GM12878 (cell line): Measurements from ENCODE around the gene LMAN2L. TPM values are rescaled to one million over a fixed set of nuclear protein-coding genes. Genes with fewer than 3 reads are reported as not detected.

Source experiments
- ATAC-seq: fragments of 200-7000 bp; cut with Tn5 transposase; 3 replicates; pipeline ENCODE4 v1.9.1; 2020; ENCODE audit warnings: mild to moderate bottlenecking, moderate library complexity
- BruUV-seq: library from RNA; stranded (reverse); fragments of 400-500 nt; replicated peaks from 2 replicates; lab custom pipeline; 2021; lab: Mats Ljungman, UMichigan
- CTCF ChIA-PET: fragments of 300-600 bp; sonication (Branson Sonifier 250); formaldehyde crosslinking; extraction: SDS; loops from one replicate; lab custom pipeline; 2021; ENCODE audit warnings: inconsistent platforms; lab: Yijun Ruan, JAX
- POLR2A ChIA-PET: fragments of 350-600 bp; formaldehyde crosslinking; extraction: SDS; loops from one replicate; lab custom pipeline; 2021; ENCODE audit warnings: inconsistent platforms; lab: Charles Lee
- RAD21 ChIA-PET: fragments of 300-600 bp; sonication (Branson Sonifier 250); formaldehyde crosslinking; loops from one replicate; lab custom pipeline; 2023; ENCODE audit warnings: antibody characterized with exemption; ENCODE audit not compliant: unreplicated experiment; lab: Charles Lee
- SMC1A ChIA-PET: fragments of 300-600 bp; sonication (Branson Sonifier 250); formaldehyde crosslinking; loops from one replicate; lab custom pipeline; 2023; ENCODE audit not compliant: unreplicated experiment, uncharacterized antibody; lab: Charles Lee
- DNase-seq: peaks from one replicate; pipeline ENCODE4 v3.0.0-alpha.2; 2011; ENCODE audit warnings: low read depth, low spot score
- FAIRE-seq: peaks from 3 replicates; lab custom pipeline; 2011; peaks lifted over from hg19 to GRCh38; lab: Jason Lieb, UNC
- H2AFZ ChIP-seq: 2 replicates; pipeline ENCODE4 v1.6.0; 2011; ENCODE audit warnings: low read depth, low read length, control low read depth; ENCODE audit not compliant: control insufficient read depth
- H3K27ac ChIP-seq: 2 replicates; pipeline ENCODE4 v1.5.1; 2011; ENCODE audit warnings: control low read depth; ENCODE audit not compliant: control insufficient read depth, insufficient read depth
- H3K27me3 ChIP-seq, 2 experiments: replicated peaks in 1 of 2; 2 replicates each; pipeline versions ENCODE4 v1.6.0 to v1.6.1; 2011; ENCODE audit warnings: low read length in 1 of 2; ENCODE audit not compliant: control insufficient read depth in 2 of 2, insufficient read depth in 2 of 2
- H3K36me3 ChIP-seq, 2 experiments: 2 replicates each; pipeline ENCODE4 v1.5.1; 2011; ENCODE audit warnings: low read length in 1 of 2; ENCODE audit not compliant: control insufficient read depth in 2 of 2, insufficient read depth in 2 of 2
- H3K4me1 ChIP-seq: 2 replicates; pipeline ENCODE4 v1.6.1; 2011; ENCODE audit warnings: mild to moderate bottlenecking, low read length, moderate library complexity, mixed read lengths; ENCODE audit not compliant: control insufficient read depth, insufficient read depth
- H3K4me2 ChIP-seq: 2 replicates; pipeline ENCODE4 v1.6.0; 2011; ENCODE audit warnings: control low read depth; ENCODE audit not compliant: control insufficient read depth, insufficient read depth
- H3K4me3 ChIP-seq: fragments of 200-600 bp; sonication (generic); 2 replicates; pipeline ENCODE4 v1.5.1; 2016
- H3K79me2 ChIP-seq: 2 replicates; pipeline ENCODE4 v1.6.0; 2011; ENCODE audit warnings: low read length; ENCODE audit not compliant: control insufficient read depth, insufficient read depth
- H3K9ac ChIP-seq: 2 replicates; pipeline ENCODE4 v1.8.0; 2011; ENCODE audit warnings: low read length, control low read depth, mixed read lengths; ENCODE audit not compliant: control insufficient read depth, insufficient read depth
- H3K9me3 ChIP-seq: replicated peaks from 3 replicates; pipeline ENCODE4 v1.5.1; 2011; ENCODE audit warnings: mild to moderate bottlenecking, low read length; ENCODE audit not compliant: control insufficient read depth, insufficient read depth
- H4K20me1 ChIP-seq: 2 replicates; pipeline ENCODE4 v1.6.0; 2011; ENCODE audit not compliant: control insufficient read depth, insufficient read depth
- ASH2L ChIP-seq: fragments of 300-600, 200-600 bp; sonication (generic); IDR thresholded peaks from 2 replicates; pipeline ENCODE4 v1.6.1; 2017; ENCODE audit warnings: low read depth, mild to moderate bottlenecking, borderline replicate concordance
- BCL11A ChIP-seq: IDR thresholded peaks from 2 replicates; pipeline ENCODE4 v1.6.1; 2011; ENCODE audit warnings: low read depth, low read length
- CHD4 ChIP-seq: fragments of 200-600 bp; sonication (generic); IDR thresholded peaks from 2 replicates; pipeline ENCODE4 v1.6.1; 2016; ENCODE audit warnings: mild to moderate bottlenecking
- MEF2A ChIP-seq: IDR thresholded peaks from 2 replicates; pipeline ENCODE4 v1.6.1; 2011; ENCODE audit warnings: low read depth, mild to moderate bottlenecking, low read length, moderate library complexity; ENCODE audit not compliant: insufficient read depth
- MLLT1 ChIP-seq: fragments of 450-650 bp; IDR thresholded peaks from 2 replicates; pipeline ENCODE4 v1.6.1; 2016; ENCODE audit warnings: mild to moderate bottlenecking
- MTA2 ChIP-seq: fragments of 450-650 bp; IDR thresholded peaks from 2 replicates; pipeline ENCODE4 v1.6.1; 2016; ENCODE audit warnings: low read depth, mild to moderate bottlenecking, moderate library complexity
- NFIC ChIP-seq: IDR thresholded peaks from 2 replicates; pipeline ENCODE4 v1.6.1; 2012; ENCODE audit warnings: low read depth, mild to moderate bottlenecking, inconsistent platforms, low read length, moderate library complexity
- NFYA ChIP-seq: IDR thresholded peaks from 2 replicates; pipeline ENCODE4 v1.6.1; 2011; ENCODE audit warnings: low read depth, mild to moderate bottlenecking, low read length, improper control_type of control experiment, borderline replicate concordance
- NR2C2 ChIP-seq: IDR thresholded peaks from 2 replicates; pipeline ENCODE4 v1.6.1; 2011; ENCODE audit warnings: borderline replicate concordance, low read depth; ENCODE audit not compliant: control insufficient read depth, insufficient read length
- PML ChIP-seq: IDR thresholded peaks from 2 replicates; pipeline ENCODE4 v1.6.1; 2012; ENCODE audit warnings: low read length, inconsistent platforms
- POLR2A ChIP-seq: IDR thresholded peaks from 2 replicates; pipeline ENCODE4 v1.6.1; 2011; ENCODE audit warnings: low read depth, mild to moderate bottlenecking, low read length
- ZBTB11 ChIP-seq: fragments of 450-650 bp; formaldehyde crosslinking; IDR thresholded peaks from 2 replicates; pipeline ENCODE4 v1.5.0; 2022; ENCODE audit warnings: mild to moderate bottlenecking, missing genetic modification characterization
- WGBS: methylation state at CpG from one replicate; pipeline ENCODE4 v1.1.6; 2016; ENCODE audit warnings: low lambda C conversion rate; ENCODE audit not compliant: insufficient replicate concordance, insufficient coverage; ENCODE audit errors: missing lambda C conversion rate; 5-methylcytosine and 5-hydroxymethylcytosine counted together
- in situ Hi-C: fragments of 300-500 bp; cut with MboI; formaldehyde crosslinking; loops from 9 replicates; pipeline ENCODE4 v1.14.3; 2018; ENCODE audit warnings: mixed read lengths
- intact Hi-C: fragments of 100-400 bp; cut with micrococcal nuclease; formaldehyde crosslinking; loops from one replicate; pipeline ENCODE4 v1.14.2; 2022; ENCODE audit not compliant: unreplicated experiment
- polyA plus RNA-seq, 11 experiments: library from polyadenylated mRNA; depleted of rRNA in 4 of 11; unstranded in 6 of 11; stranded (reverse) in 5 of 11; fragments of >200 nt; fragmentation: Nextera tagmentation in 4 of 11; fragmentation: Illumina TruSeq in 1 of 11; extraction: Ambion mirVana in 4 of 11; extraction: Trizol in 1 of 11; gene quantifications; 1 replicate in 1 of 11; 2 replicates in 10 of 11; pipeline versions ENCODE4 v1.2.1 to v1.2.3, GENCODE V29; 2011 to 2016; ENCODE audit warnings: inconsistent platforms in 2 of 11, missing spikeins in 2 of 11, low read depth in 1 of 11
- total RNA-seq, 4 experiments: library from RNA; depleted of rRNA in 3 of 4; stranded (reverse); fragments of >200 nt in 3 of 4; fragmentation: Illumina TruSeq in 1 of 4; extraction: Trizol in 1 of 4; gene quantifications; 2 replicates each; pipeline versions ENCODE4 v1.2.1 to v1.2.3, GENCODE V29; 2013 to 2021
- TF ChIP-seq, protein P1 (sequence below): IDR thresholded peaks from 2 replicates; pipeline ENCODE4 v1.6.1; 2012; ENCODE audit warnings: low read depth, low read length, improper control_type of control experiment
- TF ChIP-seq, protein P2 (sequence below): fragments of 450-650 bp; IDR thresholded peaks from 2 replicates; pipeline ENCODE4 v1.6.1; 2014; ENCODE audit warnings: mild to moderate bottlenecking
- TF ChIP-seq, protein P3 (sequence below): fragments of 450-650 bp; IDR thresholded peaks from 2 replicates; pipeline ENCODE4 v1.6.1; 2017; ENCODE audit warnings: mild to moderate bottlenecking, low read depth, inconsistent platforms; ENCODE audit not compliant: poor library complexity, severe bottlenecking

LMAN2L gene
- total and polyA plus RNA-seq, 10 of the 15 experiments (the other 5 are each of a cell fraction or from before 2014, with no cell fraction given), result 5.7 to 16.3 (median 10.7) TPM

DNA sequence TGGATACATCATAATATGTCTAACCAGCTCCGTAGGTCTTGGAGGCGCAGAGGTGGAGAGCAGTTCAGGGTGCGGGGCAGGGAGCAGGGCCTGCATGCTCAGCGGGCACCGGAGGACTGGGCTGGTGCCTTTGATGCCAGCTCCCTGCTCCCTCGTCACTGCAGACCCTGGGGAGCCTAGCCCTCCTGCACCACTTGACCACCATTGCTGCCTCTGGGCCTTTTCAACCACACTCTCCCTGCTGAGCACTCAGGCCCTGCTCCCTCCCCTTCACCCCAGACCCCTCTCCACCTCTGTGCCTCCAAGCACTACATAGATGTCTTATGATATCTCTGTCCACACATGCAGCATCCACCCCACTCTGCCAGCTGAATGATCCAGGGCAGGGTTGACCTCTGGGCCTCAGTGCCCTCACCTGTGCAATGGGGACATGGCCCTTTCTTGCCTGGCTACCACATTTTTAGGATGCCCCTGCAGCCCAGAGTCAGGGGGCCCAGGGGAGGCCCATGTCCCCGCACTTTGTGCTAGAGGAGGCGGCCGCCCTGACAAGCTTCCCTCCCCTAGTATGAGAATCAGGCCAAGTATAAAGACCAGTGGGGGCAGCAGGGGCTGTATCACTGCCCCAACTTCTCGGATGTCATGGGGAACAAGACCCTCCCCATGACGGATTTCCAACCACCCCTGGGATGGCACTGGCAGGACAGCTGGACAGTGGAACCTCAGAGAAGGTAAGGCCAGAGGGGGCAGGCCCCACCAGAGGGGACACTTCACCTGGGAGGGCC, 51.0 kb downstream of the LMAN2L start:
- Histone ChIP-seq H3K27ac (no peak overlapping the region), H3K4me2 (no peak overlapping the region), H3K9ac (no peak overlapping the region), H2AFZ (no peak overlapping the region), H3K36me3 (no peaks in the 10 kb centered on the region), H3K27me3 (no peaks in the 10 kb centered on the region; a peak in 1 of 4 replicates), H3K4me1 (no peaks in the 10 kb centered on the region), H4K20me1 (no peaks in the 10 kb centered on the region), H3K4me3 (no peak overlapping the region), H3K9me3 (no peaks in the 10 kb centered on the region), H3K79me2 (no peaks in the 10 kb centered on the region)
- POLR2A ChIA-PET, result interaction anchor here (0.5 kb wide), 1 partner anchor 156 kb away, joined by 3 read pairs; no protein-coding TSS in a partner anchor
- in situ Hi-C loops, result no loop called here
- DNase-seq (no peak), FAIRE-seq (no peak), ATAC-seq (no peak)
- intact Hi-C loops, result no loop called here
- WGBS, result 56% methylated on average over 11 of the region's 11 CpGs
- RAD21 ChIA-PET, result no interaction called here
- no peak for TF ChIP-seq NFYA
- no peak for TF ChIP-seq POLR2A
- no peak for TF ChIP-seq ASH2L
- no peak for TF ChIP-seq MEF2A
- TF ChIP-seq, protein P1, sequence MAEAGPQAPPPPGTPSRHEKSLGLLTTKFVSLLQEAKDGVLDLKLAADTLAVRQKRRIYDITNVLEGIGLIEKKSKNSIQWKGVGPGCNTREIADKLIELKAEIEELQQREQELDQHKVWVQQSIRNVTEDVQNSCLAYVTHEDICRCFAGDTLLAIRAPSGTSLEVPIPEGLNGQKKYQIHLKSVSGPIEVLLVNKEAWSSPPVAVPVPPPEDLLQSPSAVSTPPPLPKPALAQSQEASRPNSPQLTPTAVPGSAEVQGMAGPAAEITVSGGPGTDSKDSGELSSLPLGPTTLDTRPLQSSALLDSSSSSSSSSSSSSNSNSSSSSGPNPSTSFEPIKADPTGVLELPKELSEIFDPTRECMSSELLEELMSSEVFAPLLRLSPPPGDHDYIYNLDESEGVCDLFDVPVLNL, result no peak
- TF ChIP-seq NFIC, result no peak
- no peak for TF ChIP-seq PML
- no peak for TF ChIP-seq BCL11A
- TF ChIP-seq CHD4, result no peak
- no peak for TF ChIP-seq MTA2
- TF ChIP-seq ZBTB11 (CRISPR knock-in tag), result no peak
- no peak for TF ChIP-seq MLLT1
- TF ChIP-seq, protein P2, sequence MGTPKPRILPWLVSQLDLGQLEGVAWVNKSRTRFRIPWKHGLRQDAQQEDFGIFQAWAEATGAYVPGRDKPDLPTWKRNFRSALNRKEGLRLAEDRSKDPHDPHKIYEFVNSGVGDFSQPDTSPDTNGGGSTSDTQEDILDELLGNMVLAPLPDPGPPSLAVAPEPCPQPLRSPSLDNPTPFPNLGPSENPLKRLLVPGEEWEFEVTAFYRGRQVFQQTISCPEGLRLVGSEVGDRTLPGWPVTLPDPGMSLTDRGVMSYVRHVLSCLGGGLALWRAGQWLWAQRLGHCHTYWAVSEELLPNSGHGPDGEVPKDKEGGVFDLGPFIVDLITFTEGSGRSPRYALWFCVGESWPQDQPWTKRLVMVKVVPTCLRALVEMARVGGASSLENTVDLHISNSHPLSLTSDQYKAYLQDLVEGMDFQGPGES, result no peak
- no peak for TF ChIP-seq NR2C2
- TF ChIP-seq, protein P3, sequence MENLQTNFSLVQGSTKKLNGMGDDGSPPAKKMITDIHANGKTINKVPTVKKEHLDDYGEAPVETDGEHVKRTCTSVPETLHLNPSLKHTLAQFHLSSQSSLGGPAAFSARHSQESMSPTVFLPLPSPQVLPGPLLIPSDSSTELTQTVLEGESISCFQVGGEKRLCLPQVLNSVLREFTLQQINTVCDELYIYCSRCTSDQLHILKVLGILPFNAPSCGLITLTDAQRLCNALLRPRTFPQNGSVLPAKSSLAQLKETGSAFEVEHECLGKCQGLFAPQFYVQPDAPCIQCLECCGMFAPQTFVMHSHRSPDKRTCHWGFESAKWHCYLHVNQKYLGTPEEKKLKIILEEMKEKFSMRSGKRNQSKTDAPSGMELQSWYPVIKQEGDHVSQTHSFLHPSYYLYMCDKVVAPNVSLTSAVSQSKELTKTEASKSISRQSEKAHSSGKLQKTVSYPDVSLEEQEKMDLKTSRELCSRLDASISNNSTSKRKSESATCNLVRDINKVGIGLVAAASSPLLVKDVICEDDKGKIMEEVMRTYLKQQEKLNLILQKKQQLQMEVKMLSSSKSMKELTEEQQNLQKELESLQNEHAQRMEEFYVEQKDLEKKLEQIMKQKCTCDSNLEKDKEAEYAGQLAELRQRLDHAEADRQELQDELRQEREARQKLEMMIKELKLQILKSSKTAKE, result no peak
- SMC1A ChIA-PET, result no interaction called here
- CTCF ChIA-PET, result no interaction called here
- no TSS peak for BruUV-seq
